ENCODE results near the gene WDR93. TPM values are rescaled to one million over a fixed set of nuclear protein-coding genes. Genes with fewer than 3 reads are reported as not detected.
A peak's percentile ranks its signal among the peaks of the same experiment; 100 is the strongest.

WDR93 gene
- polyA plus RNA-seq, 3 donors = not detected

DNA sequence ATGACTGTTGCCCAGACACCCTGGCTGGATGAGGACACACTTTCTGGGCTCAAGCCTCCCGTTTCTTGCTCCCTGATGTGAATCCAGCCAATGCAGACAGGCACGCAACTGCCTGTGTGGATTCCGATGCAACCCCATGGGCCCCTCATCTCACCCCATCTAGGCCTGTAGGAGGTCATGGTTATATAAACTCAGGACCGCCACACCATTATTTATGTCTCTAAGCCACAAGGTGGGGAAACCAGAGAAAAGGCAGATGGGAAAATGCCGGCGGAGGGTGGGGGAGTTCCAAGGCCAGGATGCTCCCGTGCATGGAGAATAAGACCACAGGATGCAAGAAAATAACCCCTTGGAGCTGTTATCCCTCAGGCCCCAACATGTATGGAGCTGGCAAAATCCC lies 58.4 kb downstream of the WDR93 start:
- Mint-ChIP-seq H3K36me3 (peaks cover 0 to 3% of the 10 kb centered on the region in 2 donors), H3K27me3 (ENCODE audit: low read depth in 3 of 3) (peaks cover 11 to 25% (median 20%) of the 10 kb centered on the region in 3 donors), H3K4me1 (peaks cover 9% of the 10 kb centered on the region), H3K9me3 (no peaks in the 10 kb centered on the region), H3K27ac (no peak overlapping the region), H3K4me3 (peak overlapping the region in 1 of 2 donors; percentile 60)
- H3K27me3 ChIP-seq (ENCODE audit: control insufficient read depth in 2 of 2, insufficient read depth in 2 of 2, low read length in 2 of 2) = peaks cover 0 to 17% of the 10 kb centered on the region in 2 donors
- no peak overlapping the region for H3K27ac ChIP-seq (ENCODE audit: low read depth in 1 of 2, low read length in 2 of 2)
- intact Hi-C loops (cut with micrococcal nuclease) = no loop called here
- H3K9me3 ChIP-seq (replicated peaks in 1 of 2; ENCODE audit: control insufficient read depth in 1 of 2, insufficient read depth in 1 of 2, low read length in 2 of 2) = no peaks in the 10 kb centered on the region
- no peaks in the 10 kb centered on the region for H3K79me2 ChIP-seq (ENCODE audit: insufficient read depth, low read length)
- TF ChIP-seq, protein P1, sequence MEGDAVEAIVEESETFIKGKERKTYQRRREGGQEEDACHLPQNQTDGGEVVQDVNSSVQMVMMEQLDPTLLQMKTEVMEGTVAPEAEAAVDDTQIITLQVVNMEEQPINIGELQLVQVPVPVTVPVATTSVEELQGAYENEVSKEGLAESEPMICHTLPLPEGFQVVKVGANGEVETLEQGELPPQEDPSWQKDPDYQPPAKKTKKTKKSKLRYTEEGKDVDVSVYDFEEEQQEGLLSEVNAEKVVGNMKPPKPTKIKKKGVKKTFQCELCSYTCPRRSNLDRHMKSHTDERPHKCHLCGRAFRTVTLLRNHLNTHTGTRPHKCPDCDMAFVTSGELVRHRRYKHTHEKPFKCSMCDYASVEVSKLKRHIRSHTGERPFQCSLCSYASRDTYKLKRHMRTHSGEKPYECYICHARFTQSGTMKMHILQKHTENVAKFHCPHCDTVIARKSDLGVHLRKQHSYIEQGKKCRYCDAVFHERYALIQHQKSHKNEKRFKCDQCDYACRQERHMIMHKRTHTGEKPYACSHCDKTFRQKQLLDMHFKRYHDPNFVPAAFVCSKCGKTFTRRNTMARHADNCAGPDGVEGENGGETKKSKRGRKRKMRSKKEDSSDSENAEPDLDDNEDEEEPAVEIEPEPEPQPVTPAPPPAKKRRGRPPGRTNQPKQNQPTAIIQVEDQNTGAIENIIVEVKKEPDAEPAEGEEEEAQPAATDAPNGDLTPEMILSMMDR (IDR thresholded peaks at IDR 0.05) = no peak
- H3K4me3 ChIP-seq (replicated peaks in 1 of 3; ENCODE audit: low read depth in 2 of 3, low read length in 3 of 3) = no peak overlapping the region
- no peak for DNase-seq
- no peaks in the 10 kb centered on the region for H3K36me3 ChIP-seq (replicated peaks in 1 of 2; ENCODE audit: control insufficient read depth in 1 of 2, insufficient read depth in 2 of 2, low read length in 2 of 2)
- peaks cover 12 to 22% of the 10 kb centered on the region in 2 donors for H3K4me1 ChIP-seq (ENCODE audit: control insufficient read depth in 1 of 2, insufficient read depth in 2 of 2, low read length in 2 of 2)
- H3K4me2 ChIP-seq (replicated peaks; ENCODE audit: extremely low read depth, low read length, poor library complexity, severe bottlenecking) = no peak overlapping the region
- H2AFZ ChIP-seq (ENCODE audit: insufficient read depth, low read depth, low read length, poor library complexity, severe bottlenecking) = no peak overlapping the region
- WGBS (ENCODE audit: insufficient coverage) = 75% methylated on average over 1 of the region's 7 CpGs
- no peak overlapping the region for H3K9ac ChIP-seq (ENCODE audit: insufficient read depth, low read length, poor library complexity, severe bottlenecking)
- no peaks in the 10 kb centered on the region for H4K20me1 ChIP-seq (ENCODE audit: insufficient read depth, low read length)

DNA sequence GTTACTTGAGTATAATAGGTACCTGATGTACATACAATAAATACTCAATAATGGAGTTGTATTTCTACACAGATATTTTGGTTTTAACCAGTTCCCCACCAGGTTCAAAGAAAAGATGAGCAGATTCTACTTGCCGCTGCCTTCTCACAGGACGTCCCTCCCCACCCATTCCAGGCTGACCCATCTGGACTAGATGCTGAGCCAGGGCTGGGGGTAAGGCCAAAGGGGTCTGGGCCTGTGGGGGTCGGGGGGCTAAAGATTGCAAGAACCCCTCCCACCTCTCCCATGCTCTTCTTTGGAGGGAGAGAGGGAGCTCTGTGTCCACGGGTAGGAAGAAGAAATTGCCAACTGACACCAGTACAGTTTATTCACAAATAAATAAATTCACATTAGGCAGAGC lies 58.9 kb downstream of the WDR93 start:
- Mint-ChIP-seq H3K27ac (no peak overlapping the region), H3K4me1 (peaks cover 9% of the 10 kb centered on the region), H3K4me3 (peak overlapping the region; percentile 74 to 89), H3K36me3 (peaks cover 0 to 3% of the 10 kb centered on the region in 2 donors), H3K9me3 (no peaks in the 10 kb centered on the region), H3K27me3 (ENCODE audit: low read depth in 3 of 3) (peaks cover 11 to 25% (median 20%) of the 10 kb centered on the region in 3 donors)
- Histone ChIP-seq H3K36me3 (replicated peaks in 1 of 2; ENCODE audit: control insufficient read depth in 1 of 2, insufficient read depth in 2 of 2, low read length in 2 of 2) (no peaks in the 10 kb centered on the region), H3K9me3 (replicated peaks in 1 of 2; ENCODE audit: control insufficient read depth in 1 of 2, insufficient read depth in 1 of 2, low read length in 2 of 2) (no peaks in the 10 kb centered on the region), H3K4me3 (replicated peaks in 1 of 3; ENCODE audit: low read depth in 2 of 3, low read length in 3 of 3) (peak overlapping the region in 1 of 3 experiments; percentile 75), H3K4me2 (replicated peaks; ENCODE audit: extremely low read depth, low read length, poor library complexity, severe bottlenecking) (peak overlapping the region; percentile 94), H3K79me2 (ENCODE audit: insufficient read depth, low read length) (no peaks in the 10 kb centered on the region), H2AFZ (ENCODE audit: insufficient read depth, low read depth, low read length, poor library complexity, severe bottlenecking) (peak overlapping the region; percentile 96), H3K9ac (ENCODE audit: insufficient read depth, low read length, poor library complexity, severe bottlenecking) (peak overlapping the region; percentile 60), H3K27me3 (ENCODE audit: control insufficient read depth in 2 of 2, insufficient read depth in 2 of 2, low read length in 2 of 2) (peaks cover 0 to 17% of the 10 kb centered on the region in 2 donors), H3K4me1 (ENCODE audit: control insufficient read depth in 1 of 2, insufficient read depth in 2 of 2, low read length in 2 of 2) (peaks cover 12 to 22% of the 10 kb centered on the region in 2 donors), H4K20me1 (ENCODE audit: insufficient read depth, low read length) (no peaks in the 10 kb centered on the region), H3K27ac (ENCODE audit: low read depth in 1 of 2, low read length in 2 of 2) (no peak overlapping the region)
- no peak for DNase-seq
- intact Hi-C loops (cut with micrococcal nuclease) = no loop called here
- TF ChIP-seq, protein P1 (IDR thresholded peaks at IDR 0.05) = no peak
- WGBS (ENCODE audit: insufficient coverage) = no CpG with 5 or more reads among the region's 4 CpGs

All from CD14-positive monocyte (primary cell).